Right lobe of liver (tissue), 6 donors: ENCODE measurements around the gene TNFRSF14. TPM values are rescaled to one million over a fixed set of nuclear protein-coding genes. Genes with fewer than 3 reads are reported as not detected.

ENCODE experiments used
- ATAC-seq, 4 donors: fragments of 200-7000 bp; cut with Tn5 transposase; one replicate each; pipeline ENCODE4 v1.9.1; 2020; ENCODE audit warnings: mild to moderate bottlenecking in 4 of 4, moderate library complexity in 4 of 4
- DNase-seq, 3 donors: peaks; one replicate each; pipeline ENCODE4 v3.0.0-alpha.2; 2020
- H3K27ac ChIP-seq, 3 donors: fragments of 200-600 bp; one replicate each; pipeline ENCODE4 v1.8.0; 2022
- H3K27me3 ChIP-seq, 2 donors: fragments of 200-600 bp; one replicate each; pipeline ENCODE4 v1.8.0; 2022
- H3K36me3 ChIP-seq, 4 donors: fragments of 200-600 bp; sonication (generic) in 1 of 4; one replicate each; pipeline versions ENCODE4 v1.5.1 to v1.8.0; 2017 to 2022; ENCODE audit warnings: control low read depth in 1 of 4
- H3K4me1 ChIP-seq, 4 donors: fragments of 200-600 bp; sonication (generic) in 1 of 4; one replicate each; pipeline versions ENCODE4 v1.5.1 to v1.8.0; 2017 to 2022; ENCODE audit warnings: control low read depth in 1 of 4
- H3K4me3 ChIP-seq, 3 donors: fragments of 200-600 bp; one replicate each; pipeline ENCODE4 v1.8.0; 2022
- H3K9me3 ChIP-seq, 4 donors: fragments of 200-600 bp; sonication (generic) in 1 of 4; one replicate each; pipeline versions ENCODE4 v1.5.1 to v1.8.0; 2017 to 2022; ENCODE audit warnings: control low read depth in 1 of 4
- POLR2A ChIP-seq: fragments of 450-650 bp; IDR thresholded peaks from one replicate; pipeline ENCODE4 v1.6.1; 2017; ENCODE audit warnings: antibody characterized with exemption, mild to moderate bottlenecking
- WGBS: methylation state at CpG from one replicate; pipeline ENCODE4 v1.1.6; 2018; ENCODE audit warnings: low coverage, low lambda C conversion rate; ENCODE audit not compliant: insufficient coverage; ENCODE audit errors: missing lambda C conversion rate; 5-methylcytosine and 5-hydroxymethylcytosine counted together
- intact Hi-C, 2 donors: fragments of 100-400 bp; cut with DNase I; formaldehyde crosslinking; loops; one replicate each; pipeline versions ENCODE4 v1.11.2 to v1.14.1; 2022
- total RNA-seq, 6 experiments: library from RNA; depleted of rRNA in 2 of 6; stranded (reverse); fragments of >200 nt in 2 of 6; fragmentation: NEBNext Ultra II Directional in 3 of 6; extraction: Animal tissue kit (Norgen Biotek cat#: 25700) in 3 of 6; gene quantifications; one replicate each; pipeline versions ENCODE4 v1.1.0 to v1.2.4, GENCODE V29; 2016 to 2023
- TF ChIP-seq, protein P1 (sequence below), 4 donors: fragments of 200-600 bp in 3 of 4; fragments of 450-650 bp in 1 of 4; IDR thresholded peaks; one replicate each; pipeline versions ENCODE4 v1.5.1 to v1.8.0; 2016 to 2022; ENCODE audit warnings: antibody characterized with exemption in 4 of 4, mild to moderate bottlenecking in 2 of 4
- donor health status: DM: no; HTN: yes; CAD: no.
- donor health status: DM: no; HTN: no; CAD: no.
- donor health status: DM: no; HTN: no; CAD: no.
- donor health status: DM: no; HTN: yes; CAD: no.
- donor health status: DM: no; HTN: yes; CAD: no.

The TNFRSF14 gene
- total RNA-seq, 6 experiments from 2014 or later: 31.0 to 54.8 (median 41.1) TPM

DNA sequence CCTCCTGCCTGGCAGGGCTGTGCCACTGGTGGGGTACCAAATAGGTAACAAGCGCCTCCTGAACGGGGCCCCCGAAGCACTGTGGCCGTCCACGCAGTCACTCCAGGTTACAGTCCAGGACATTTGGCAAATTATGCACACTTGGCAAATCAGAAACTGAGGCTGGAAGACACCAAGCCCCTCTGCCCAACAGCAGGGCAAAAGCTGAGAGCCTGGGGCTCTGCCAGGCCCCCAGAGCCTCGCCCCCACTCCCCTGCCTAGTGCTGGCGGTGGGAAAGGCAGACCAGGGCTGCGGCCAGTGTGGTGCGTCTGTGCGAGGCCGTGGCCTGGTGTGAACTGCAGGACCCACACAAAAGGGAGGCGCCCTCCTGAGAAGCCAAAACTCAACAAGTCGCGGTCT lies 39.2 kb upstream of the TNFRSF14 start:
- Histone ChIP-seq H3K27me3 (no peaks in the 10 kb centered on the region), H3K4me1 (peaks cover 0 to 5% (median under 1%) of the 10 kb centered on the region in 4 donors), H3K9me3 (no peaks in the 10 kb centered on the region), H3K27ac (no peak overlapping the region), H3K4me3 (no peak overlapping the region), H3K36me3 (peaks cover 6 to 80% (median 41%) of the 10 kb centered on the region in 4 donors)
- intact Hi-C loops: no loop called here
- WGBS: 80% methylated on average over 1 of the region's 14 CpGs
- no peak for ATAC-seq
- DNase-seq: no peak
- TF ChIP-seq, protein P1, sequence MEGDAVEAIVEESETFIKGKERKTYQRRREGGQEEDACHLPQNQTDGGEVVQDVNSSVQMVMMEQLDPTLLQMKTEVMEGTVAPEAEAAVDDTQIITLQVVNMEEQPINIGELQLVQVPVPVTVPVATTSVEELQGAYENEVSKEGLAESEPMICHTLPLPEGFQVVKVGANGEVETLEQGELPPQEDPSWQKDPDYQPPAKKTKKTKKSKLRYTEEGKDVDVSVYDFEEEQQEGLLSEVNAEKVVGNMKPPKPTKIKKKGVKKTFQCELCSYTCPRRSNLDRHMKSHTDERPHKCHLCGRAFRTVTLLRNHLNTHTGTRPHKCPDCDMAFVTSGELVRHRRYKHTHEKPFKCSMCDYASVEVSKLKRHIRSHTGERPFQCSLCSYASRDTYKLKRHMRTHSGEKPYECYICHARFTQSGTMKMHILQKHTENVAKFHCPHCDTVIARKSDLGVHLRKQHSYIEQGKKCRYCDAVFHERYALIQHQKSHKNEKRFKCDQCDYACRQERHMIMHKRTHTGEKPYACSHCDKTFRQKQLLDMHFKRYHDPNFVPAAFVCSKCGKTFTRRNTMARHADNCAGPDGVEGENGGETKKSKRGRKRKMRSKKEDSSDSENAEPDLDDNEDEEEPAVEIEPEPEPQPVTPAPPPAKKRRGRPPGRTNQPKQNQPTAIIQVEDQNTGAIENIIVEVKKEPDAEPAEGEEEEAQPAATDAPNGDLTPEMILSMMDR (IDR thresholded peaks at IDR 0.05): no peak
- TF ChIP-seq POLR2A: no peak

DNA sequence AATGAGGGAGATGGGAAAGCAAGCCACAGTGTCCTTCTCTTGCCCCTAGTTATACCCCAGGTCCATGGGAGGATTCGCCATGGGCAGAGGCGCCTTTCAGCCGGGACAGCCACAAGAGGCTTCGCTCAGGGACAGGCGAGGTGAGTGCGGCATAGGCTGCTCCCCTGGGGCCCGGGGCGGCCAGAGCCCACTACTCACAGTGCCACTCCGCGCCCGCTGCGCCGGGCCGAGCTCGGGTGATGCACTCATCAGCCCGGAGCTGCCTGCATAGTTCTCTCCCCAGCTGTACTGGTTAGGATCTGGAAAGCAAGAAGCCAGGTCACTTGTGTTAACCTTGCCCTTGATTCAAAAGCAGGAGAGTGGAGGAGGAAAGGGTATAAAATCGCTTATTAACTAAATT lies 38.2 kb upstream of the TNFRSF14 start:
- Histone ChIP-seq H3K4me3 (no peak overlapping the region), H3K36me3 (peaks cover 6 to 71% (median 35%) of the 10 kb centered on the region in 4 donors), H3K4me1 (peaks cover 0 to 15% (median 6%) of the 10 kb centered on the region in 4 donors), H3K9me3 (no peaks in the 10 kb centered on the region), H3K27me3 (no peaks in the 10 kb centered on the region), H3K27ac (no peak overlapping the region)
- intact Hi-C loops: no loop called here
- WGBS: 100% methylated on average over 1 of the region's 17 CpGs
- ATAC-seq (no peak), DNase-seq (no peak)
- TF ChIP-seq POLR2A: no peak
- TF ChIP-seq, protein P1 (IDR thresholded peaks at IDR 0.05): no peak

DNA sequence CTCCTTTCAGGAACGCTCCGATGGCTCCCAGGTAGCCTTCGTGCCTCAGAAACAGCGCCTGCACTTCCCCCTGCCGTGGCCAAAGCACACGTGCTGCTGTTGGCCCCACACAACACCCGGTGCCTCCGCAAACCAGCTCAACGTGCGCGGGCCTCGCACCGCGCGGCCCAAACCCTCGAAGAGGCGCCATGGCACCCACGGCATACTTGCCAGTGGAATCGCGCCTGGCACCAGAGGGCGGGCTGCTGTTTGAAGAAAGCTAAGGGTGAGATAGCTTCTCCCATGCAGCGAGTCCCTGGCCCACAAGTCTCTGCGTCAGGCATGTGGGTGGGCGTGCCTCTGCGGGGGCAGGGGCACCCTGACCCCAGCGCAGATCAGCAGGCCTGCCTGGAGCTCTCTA lies 37.6 kb upstream of the TNFRSF14 start:
- no CpG with 5 or more reads among the region's 26 CpGs for WGBS
- Histone ChIP-seq H3K9me3 (no peaks in the 10 kb centered on the region), H3K27me3 (no peaks in the 10 kb centered on the region), H3K4me1 (peaks cover 0 to 21% (median 8%) of the 10 kb centered on the region in 4 donors), H3K4me3 (no peak overlapping the region), H3K27ac (no peak overlapping the region), H3K36me3 (peaks cover 6 to 68% (median 32%) of the 10 kb centered on the region in 4 donors)
- ATAC-seq: no peak
- intact Hi-C loops: no loop called here
- TF ChIP-seq, protein P1 (IDR thresholded peaks at IDR 0.05): no peak
- no peak for TF ChIP-seq POLR2A
- DNase-seq: no peak

DNA sequence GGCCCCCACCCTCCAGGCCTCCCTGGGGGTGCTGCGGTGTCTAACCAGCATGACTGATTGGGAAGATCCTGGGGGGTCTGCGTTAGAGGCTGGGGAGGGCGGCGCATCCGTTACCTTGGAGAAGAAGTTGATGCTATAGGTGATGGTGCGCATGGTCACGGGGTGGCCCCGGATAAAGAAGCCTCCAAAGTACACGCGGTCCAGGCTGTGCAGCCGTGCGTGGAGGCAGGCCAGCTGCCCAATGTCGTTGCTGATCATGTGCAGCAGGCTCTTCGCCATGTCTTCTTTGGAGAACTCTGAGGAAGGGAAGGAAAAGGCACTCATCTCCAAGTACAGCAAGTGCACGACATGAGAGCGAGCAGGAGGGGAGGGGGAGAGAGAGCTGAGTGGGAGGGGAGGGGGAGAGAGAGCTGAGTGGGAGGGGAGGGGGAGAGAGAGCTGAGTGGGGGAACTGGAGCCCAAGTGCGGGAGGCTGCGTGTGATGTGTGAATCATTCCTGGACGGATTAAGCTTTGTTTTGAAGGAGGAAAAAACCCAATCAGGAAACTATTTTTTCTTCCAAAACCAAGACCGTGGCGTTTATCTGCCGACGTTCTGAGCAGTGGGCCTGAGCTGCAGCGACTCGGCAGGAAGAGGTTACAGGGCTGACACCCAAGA lies 37.0 kb upstream of the TNFRSF14 start:
- ATAC-seq (no peak), DNase-seq (no peak)
- no peaks in the 10 kb centered on the region for H3K27me3 ChIP-seq
- no peak overlapping the region for H3K27ac ChIP-seq
- H3K36me3 ChIP-seq: peaks cover 6 to 62% (median 29%) of the 10 kb centered on the region in 4 donors
- no peak for TF ChIP-seq POLR2A
- TF ChIP-seq, protein P1 (IDR thresholded peaks at IDR 0.05): no peak
- no peaks in the 10 kb centered on the region for H3K9me3 ChIP-seq
- peaks cover 0 to 27% (median 11%) of the 10 kb centered on the region in 4 donors for H3K4me1 ChIP-seq
- H3K4me3 ChIP-seq: no peak overlapping the region
- intact Hi-C loops: no loop called here
- 94% methylated on average over 20 of the region's 25 CpGs for WGBS
